ENCODE results near the gene NAP1L1.
A peak's percentile ranks its signal among the peaks of the same experiment; 100 is the strongest.
"Not testable (repeated sequence)": the region's sequence is repeated elsewhere in the genome, so short reads cannot be mapped to it uniquely, and the experiment has no call there.

The NAP1L1 gene

DNA sequence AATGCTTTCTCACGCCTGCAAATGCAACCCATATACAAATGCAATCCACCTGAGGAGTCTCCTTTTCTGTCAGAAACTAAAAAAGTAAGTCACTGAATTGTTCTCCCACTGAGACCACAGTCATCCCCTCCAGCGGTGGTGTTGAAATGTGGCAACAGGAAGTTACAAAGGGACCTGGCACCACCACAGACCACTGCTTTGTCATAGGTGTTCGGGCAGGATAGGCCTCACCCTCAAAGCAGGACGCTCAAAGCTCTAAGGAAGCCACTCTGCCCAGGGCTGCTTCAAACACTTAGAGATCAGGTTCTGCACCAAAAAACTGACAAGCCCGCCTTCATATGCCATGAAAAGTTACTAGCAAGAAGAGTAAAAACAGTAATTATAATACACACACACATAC is 64.2 kb downstream of the NAP1L1 start:
- peak; percentile 73 for DNase-seq

DNA sequence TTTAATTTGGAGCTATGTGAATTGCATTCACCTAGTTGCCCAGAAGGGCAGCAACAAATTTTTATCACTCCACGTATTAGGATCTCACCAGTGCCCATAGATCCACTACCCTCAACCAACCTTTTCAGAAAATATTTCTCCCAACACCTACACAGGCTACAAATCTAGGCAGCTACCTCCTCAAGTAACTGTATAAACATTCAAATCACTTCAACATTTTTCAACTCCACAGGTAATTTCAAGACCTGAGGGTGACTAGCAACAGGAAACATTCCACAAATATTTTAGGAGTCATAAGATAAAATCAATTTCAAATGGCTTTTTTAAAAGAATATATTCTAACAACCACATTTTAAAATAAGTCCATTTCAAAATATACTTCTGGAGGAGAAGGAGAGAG is 65.8 kb downstream of the NAP1L1 start:
- DNase-seq, result no peak

DNA sequence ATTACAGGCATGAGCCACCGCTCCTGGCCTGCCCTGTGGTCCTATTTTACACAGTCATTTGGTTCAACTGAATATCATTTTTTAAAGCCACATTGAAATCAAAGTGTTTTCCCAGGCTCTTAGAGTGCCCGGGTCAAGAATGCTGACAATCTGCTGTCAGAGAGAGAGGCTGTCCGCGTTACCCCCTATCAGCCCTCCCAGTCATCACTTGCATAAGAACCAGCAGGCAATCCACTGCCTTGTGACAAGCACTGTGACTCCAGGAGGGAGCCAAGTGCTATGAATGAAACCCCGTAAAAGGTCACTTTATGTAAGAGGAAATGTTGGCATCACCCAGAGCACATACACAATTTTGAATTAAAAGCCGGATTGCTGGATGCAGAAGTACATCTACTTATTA is 66.4 kb downstream of the NAP1L1 start:
- DNase-seq, result peak; percentile 48

DNA sequence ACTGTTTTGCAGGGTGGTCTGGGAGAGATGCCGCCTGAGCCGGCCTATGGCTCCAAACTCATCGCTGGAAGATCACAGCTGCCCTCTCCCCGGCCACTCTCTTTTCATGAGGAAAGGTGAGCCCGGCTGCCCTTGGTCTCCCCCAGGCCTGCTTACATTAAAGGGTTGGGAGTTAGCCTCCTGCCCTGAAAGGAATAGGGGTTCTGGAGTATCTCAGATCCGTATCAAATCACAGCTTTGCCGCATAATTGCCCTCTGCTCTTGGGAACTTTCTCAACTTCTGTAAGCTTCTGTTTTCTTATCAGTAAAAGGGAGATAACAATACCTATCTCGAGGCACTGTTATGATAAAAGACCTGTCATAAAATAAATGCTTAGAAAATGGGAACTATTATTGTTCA is 70.5 kb downstream of the NAP1L1 start:
- DNase-seq, result no peak

DNA sequence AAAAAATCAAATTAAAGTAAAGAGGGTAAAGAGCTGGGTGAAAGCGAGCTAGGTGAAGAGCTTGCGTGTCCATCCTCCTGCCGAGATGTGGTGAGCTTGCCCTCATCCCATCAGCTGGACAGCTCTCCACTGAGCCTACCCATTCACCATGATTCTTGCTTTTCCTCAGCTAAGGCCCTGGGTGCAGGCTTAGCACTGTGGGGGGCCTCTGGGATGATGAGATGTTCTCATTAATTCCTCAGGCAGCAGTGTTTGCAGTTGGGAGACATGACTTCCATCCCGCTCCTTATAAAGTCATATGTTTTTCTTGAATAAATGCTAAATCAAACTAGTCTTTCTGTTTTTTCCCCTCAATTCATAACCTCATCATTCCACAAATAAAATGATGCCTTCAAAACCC is 70.9 kb downstream of the NAP1L1 start:
- DNase-seq, result no peak

DNA sequence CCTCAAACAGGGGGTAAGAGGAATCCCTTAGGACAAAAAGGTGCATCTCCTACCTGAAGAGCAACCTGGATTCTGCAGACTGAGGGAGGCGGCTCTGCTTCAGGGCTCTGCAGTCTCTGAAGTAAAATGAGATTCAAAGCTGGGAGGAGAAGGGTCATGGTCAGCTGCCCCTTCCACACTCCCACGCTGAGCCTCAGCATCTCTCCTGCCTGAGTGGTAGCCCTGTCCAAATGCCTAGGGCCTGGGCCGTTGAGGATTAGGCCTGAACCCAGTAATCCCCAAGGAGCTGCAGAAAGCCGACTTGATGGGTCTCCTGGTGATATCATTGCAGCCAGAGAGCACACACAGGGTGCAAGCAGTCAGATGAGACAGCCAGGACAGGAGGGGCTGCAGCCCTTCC is 71.8 kb downstream of the NAP1L1 start:
- DNase-seq, result no peak

DNA sequence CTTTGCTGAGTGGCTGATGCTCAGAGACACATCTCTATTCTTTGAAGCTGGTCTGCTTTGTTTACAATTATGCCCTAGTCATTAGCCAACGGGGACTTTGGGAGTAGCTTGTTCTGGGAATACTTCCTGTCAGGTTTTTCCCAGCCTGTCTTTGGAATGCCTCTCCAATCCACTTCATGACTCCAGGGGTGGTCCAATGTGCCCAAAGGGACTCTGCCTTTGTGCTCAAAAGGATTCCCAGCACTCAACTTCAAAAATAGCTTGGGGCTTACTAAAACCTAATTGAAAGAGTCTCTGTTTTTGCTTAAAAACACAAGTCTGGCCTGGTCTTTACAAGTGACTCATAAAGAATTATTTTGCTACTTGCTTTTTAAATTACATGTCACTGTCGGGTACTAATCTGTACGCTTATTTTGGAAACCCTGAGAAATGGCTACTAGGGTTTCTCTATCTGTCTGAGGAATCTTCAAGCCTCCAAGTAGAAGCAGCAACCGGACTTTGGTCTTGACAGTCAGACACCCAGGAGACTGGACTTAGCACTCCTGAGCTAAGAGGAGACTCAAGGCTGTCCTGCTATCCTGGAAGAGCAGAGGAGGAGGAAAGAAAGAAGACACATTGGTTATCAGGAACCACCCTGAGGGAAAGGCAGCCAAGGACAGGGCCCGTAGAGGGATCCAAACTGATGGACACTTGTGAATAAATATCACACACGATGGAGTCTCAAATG is 73.6 kb downstream of the NAP1L1 start:
- DNase-seq, result peak; percentile 84

DNA sequence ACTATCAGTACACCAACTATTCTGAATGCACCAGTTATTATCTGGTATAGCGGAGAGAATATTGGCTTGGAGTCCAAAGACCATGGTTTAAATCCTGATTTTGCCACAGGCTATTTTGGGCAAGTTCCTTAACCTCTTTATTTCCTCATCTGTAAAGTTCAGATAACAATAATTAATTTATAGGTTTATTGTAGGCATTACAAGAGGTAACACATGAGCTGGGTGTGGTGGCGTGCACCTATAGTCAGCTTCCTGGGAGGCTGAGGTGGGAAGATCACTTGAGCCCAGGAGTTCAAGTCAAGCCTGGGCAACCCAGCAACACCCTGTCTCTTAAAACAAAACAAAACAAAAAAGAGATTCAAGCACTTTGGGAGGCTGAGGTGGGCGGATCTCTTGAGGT is 76.1 kb downstream of the NAP1L1 start:
- no peak for DNase-seq

DNA sequence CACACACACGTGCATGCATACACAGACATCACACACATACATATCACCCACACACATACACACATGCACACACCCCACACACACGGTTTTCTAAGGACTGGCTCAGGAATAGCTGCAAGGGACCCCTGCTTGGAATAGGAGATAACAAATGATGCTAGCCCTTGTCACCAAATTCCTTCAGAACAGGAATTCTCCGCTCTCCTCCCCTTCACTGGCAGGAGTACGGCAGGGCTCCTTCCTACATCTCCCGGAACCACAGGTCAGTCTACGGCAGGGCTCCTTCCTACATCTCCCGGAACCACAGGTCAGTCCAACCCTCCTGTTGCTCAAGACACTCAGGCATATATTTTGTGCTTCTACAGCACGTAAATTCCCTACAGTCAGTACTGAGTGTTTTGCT is 76.8 kb downstream of the NAP1L1 start:
- no peak for DNase-seq

DNA sequence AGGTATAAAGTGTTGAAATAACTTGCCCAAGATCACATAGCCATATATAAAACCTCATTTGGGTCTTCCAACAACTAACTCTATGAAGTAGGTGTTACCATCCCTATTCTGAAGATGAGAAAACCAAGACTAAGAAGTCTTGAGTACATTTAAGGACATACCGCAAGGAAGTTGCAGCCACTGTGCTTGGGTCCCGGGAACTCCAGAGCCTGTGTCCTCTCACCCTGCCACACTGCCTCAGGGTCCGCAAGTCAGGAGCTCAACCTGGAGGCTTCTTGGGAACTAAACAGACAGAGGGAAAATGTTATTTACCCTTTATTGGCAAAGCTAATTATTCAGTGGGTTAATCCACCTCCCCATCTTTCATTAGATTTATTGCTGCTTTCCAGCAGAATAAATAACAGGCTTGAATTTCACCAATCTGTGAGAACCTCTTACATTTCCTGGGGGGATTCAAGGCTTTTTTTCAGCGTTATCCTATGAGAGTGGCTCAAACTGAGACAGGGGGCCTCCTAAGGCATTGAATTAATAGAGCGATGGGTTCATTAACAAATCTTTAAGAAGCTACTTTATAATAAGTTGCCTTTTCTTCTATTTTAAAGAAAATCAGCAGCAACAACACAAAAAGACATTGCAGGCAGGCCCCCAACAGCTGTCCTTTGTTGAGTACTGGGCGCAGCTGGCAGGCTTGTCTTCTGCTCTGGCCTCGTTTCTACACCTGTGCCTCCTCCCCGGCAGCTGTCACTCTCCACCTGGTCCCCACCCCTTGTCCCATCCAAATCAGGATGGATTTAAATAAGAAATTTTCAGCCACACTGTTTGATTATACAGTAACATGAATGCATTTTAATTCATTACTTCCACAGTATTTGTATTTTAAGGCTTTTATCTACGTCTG is 78.2 kb downstream of the NAP1L1 start:
- DNase-seq, result no peak

DNA sequence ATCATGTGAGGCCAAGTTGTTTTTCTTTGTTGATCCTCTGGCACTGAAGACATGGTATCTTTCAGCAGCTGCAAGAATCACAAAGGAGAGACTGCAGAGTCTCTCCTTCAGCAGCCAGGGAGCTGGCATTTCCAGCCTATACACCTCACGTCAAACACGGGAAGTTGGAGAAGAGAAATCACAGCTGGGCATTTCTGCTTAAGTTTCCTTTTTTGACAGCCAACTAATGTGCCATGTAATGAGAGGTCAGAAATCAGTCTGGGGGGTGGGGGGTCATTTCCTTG is 81.2 kb downstream of the NAP1L1 start:
- no peak for DNase-seq

DNA sequence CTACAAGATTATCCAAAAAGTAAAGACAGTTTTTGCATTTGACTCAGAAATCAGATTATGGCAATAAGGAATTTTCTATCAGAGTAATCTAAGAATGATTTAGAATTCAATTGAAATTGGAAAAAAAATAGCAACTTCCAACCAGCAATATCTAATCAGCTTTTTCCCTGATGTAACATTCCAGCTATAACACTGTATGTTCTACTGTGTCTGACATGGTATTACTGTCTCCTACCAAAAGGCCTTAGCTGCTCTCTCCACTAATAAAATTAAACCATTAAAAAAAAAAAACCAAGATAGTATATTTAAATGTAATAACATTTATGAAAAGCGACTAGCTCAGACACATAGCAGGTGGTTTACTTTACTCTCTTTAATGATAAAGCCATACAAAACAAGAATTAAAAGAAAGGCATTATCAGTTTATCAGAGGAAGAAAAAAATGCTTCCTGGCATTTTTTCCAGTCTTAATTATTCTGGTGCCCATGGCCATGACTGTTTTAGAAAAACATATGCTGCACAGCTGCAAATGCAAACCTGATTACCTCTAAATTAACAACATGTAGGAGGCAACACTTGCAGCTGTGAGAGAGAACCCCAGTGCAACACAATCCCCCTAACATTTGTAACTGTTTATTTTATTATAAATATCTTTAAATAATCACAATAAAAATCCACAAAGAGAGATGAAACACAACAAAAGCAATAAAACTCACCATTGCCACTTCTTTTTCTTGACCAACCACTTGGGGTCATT is 81.7 kb downstream of the NAP1L1 start:
- no peak for DNase-seq

DNA sequence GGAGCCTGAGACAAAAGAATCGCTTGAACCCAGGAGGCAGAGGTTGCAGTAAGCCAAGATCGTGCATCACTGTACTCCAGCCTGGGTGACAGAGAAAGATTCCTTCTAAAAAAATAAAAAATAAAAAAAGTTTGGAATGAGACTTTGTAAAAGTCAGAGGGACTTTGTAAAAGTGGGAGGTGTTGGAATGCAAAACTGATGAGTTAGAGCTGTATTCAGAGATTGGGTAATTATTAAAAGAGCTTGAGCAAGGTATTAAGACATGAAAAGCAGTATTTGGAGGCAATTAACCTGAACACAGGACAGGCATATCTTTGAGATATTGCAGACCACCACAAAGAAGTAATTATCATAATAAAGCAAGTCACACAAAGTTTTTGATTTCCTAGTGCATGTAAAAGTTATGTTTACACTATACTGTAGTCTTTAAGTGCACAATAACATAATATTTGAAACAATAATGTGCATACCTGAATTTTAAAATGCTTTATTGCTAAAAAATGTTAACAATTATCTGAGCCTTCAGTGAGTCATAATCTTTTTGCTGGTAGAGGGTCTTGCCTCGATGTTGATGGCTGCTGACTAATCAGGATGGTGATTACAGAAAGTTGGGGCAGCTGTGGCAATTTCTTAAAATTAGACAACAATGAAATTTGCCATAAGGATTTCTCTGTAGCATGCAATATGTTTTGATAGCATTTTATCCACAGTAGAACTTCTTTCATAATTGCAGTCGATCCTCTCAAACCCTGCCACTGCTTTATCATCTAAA is 86.0 kb downstream of the NAP1L1 start:
- DNase-seq, result no peak

DNA sequence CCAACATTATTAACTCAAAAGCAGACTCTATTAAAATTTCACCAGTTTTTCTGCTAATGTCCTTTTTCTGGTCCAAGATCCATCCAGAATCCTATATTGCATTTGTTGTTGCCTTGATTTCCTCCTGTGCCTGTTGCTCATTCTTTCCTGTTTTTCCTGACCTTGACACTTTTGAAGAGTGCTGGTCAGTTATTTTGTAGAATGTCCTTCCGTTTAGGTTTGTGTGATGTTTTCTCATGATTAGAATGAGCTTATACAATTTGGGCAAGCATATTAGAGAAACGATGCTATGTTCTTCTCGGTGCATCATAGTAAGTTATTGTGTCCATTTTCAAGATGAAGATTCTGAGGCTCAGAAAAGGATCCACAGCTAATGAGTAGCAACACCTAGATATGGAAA is 86.8 kb downstream of the NAP1L1 start:
- DNase-seq, result no peak

DNA sequence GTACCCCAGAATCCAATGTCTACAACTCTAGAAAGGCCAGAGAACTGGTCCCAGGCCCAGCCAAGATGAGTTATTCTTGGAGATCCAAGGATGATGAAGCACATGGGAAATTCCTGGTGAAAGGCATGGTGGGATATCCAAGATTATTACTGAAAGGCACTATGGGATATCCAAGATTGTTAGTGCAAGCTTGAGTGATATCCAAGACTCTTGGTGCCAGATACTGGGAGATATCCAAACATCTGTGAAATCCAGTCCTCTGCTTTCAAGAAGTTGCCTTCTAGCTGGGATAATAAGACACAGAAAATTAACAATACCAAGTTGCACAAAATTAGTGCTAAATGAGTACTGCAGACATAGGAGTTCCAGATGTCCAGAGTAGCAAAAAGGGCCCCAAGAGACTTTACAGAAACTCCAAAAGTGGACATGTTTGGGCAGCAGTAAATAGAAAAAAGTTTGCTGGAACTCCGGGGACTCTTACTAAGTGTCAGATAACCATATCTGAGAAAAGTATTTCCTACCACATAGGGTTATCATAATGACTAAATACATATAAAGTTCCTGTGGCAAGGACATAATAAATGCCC is 87.5 kb downstream of the NAP1L1 start:
- no peak for DNase-seq

DNA sequence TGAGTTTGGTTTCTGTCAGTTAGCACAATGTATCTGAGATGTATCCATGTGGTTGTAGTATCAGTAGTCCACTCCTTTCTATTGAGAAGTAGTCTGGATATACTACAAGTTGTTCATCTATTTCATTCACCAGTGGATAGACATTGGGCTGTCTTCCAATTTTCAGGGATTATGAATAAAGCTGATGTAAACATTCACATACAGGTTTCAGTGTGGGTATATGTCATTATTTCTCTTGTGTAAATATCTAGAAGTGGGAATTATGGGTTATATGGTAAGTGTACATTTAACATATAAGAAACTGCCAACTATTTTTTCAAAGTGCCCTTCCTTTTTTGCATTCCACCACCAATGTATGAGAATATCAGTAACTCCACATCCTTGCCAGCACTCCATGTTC is 88.8 kb downstream of the NAP1L1 start:
- no peak for DNase-seq

DNA sequence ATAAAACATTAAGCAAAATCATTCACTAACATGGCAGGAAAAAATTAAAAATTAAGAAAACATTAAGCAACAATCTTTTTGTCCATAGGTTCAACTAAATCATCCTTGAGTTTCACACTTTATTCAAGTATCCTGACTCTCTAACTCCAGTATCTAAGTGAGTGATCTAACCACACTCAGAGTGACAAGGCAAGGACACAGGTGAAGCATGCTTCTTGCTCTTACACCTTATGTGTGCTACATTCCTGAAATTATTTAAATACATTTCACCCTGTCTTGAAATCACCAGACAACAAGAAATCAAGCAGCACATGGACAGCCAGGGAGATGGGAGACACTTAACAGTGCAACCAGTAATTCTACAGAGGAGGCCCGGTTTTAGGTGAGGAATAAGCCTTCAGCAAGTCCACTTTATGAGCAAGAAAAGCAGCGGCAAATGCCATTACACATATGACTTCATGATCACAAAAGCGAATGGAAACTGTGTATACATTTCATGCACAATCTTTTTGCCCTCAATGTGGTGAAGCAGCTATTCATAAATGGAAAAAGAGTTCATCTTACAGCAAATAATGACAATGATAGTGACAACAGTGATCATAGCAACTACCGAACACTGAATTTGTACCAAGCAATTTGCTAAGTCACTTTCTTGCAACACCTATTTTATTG is 90.3 kb downstream of the NAP1L1 start:
- DNase-seq, result no peak

DNA sequence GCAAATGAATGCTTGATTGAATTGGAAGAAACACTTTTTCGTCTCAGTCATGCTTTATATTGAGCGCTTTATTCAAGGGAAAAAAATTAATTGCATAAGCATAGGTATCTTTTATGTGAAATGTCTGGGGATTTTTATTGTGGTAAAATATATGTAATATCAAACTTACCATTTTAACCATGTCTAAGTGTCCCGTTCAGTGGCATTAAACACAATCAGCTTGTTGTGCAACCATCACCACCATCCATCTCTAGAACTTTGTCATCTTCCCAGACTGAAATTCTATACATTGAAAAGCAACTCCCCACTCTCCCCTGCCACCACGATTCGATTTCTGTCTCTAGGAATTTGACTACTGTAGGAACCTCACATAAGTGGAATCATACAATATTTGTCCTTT is 92.7 kb downstream of the NAP1L1 start:
- no peak for DNase-seq

DNA sequence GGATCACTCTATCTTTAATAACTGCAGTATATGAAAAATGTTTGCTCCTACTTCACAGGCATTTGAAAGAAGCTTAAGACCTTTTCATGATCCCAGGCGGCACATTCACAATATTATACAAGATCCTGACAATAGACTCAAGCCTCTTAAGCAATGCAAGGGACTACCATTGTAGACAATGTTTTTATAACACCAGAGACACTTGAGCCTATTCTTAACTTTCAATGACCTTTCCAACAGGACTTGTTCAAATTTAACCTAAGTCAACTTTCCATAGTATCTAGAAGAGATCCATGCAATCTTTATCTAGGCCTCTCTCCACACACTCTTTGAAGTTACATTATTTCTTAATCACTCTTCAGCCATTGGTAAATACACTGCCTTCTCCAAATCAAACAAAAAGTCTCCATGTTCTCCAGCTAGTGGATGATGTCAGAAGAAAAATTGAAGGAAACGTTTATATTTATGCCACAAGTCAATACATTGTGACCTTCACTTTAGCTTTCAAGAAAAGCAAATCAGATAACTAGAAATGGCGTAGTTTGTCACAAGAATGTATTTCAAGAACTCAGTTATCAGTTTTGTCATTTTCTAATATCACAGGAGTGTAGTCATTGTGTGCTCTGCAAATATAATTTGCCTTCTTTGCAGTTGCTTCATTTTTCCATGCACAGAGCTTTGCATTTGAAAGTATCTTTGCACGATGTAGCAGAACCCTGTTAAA is 94.1 kb downstream of the NAP1L1 start:
- DNase-seq, result no peak

DNA sequence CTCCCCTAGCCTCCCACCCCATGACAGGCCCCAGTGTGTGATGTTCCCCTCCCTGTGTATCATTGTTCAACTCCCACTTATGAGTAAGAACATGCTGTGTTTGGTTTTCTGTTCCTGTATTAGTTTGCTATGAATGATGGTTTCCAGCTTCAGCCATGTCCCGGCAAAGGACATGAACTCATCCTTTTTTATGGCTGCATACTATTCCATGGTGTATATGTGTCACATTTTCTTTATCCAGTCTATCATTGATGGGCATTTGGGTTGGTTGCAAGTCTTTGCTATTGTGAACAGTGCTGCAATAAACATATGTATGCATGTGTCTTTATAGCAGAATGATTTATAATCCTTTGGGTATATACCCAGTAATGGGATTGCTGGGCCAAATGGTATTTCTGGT is 96.8 kb downstream of the NAP1L1 start:
- not testable (repeated sequence) for DNase-seq
